GM12892 (cell line): ENCODE measurements around the gene GOSR1.
"Not testable (repeated sequence)": the region's sequence is repeated elsewhere in the genome, so short reads cannot be mapped to it uniquely, and the experiment has no call there.

Experiments
- POLR2A ChIP-seq: IDR thresholded peaks from 2 replicates; pipeline ENCODE4 v1.6.1; 2011; ENCODE audit warnings: low read depth, low read length, control low read depth
- POLR2AphosphoS5 ChIP-seq: IDR thresholded peaks from 2 replicates; pipeline ENCODE4 v1.6.1; 2011; ENCODE audit warnings: low read depth, low read length, control low read depth
- TAF1 ChIP-seq: IDR thresholded peaks from 2 replicates; pipeline ENCODE4 v1.6.1; 2011; ENCODE audit warnings: low read depth, mild to moderate bottlenecking, control low read depth, low read length, borderline replicate concordance

- not testable (repeated sequence) for TF ChIP-seq POLR2A, POLR2AphosphoS5, TAF1
Observed at GRCh38 chr17:30553823-30554440, 76.7 kb downstream of the GOSR1 start.
